ENCODE measurements around the gene C12orf75. TPM values are rescaled to one million over a fixed set of nuclear protein-coding genes. Genes with fewer than 3 reads are reported as not detected.
"Not testable (repeated sequence)": the region's sequence is repeated elsewhere in the genome, so short reads cannot be mapped to it uniquely, and the experiment has no call there.

The C12orf75 gene
- total and polyA plus RNA-seq, 12 donors = 6.0 to 94.2 (median 10.3) TPM

- Histone ChIP-seq H3K9me3 (replicated peaks in 1 of 3) (peaks cover 0 to 3% (median 0%) of the 10 kb centered on the region in 3 donors), H3K27me3 (no peaks in the 10 kb centered on the region), H3K27ac (no peak overlapping the region), H3K4me3 (no peak overlapping the region), H3K4me1 (replicated peaks in 1 of 2) (peaks cover 0 to 4% of the 10 kb centered on the region in 2 donors), H3K36me3 (replicated peaks in 1 of 2) (no peaks in the 10 kb centered on the region)
- TF ChIP-seq POLR2A (IDR thresholded peaks at IDR 0.05) = no peak
- DNase-seq = no peak
- intact Hi-C loops (cut with DNase I) = no loop called here
- 89 to 93% (median 91%) methylated on average over 7 of the region's 7 CpGs for WGBS, 4 donors
These were observed 5.9 kb downstream of the C12orf75 start for GRCh38 chr12:105336411-105336810.

- Histone ChIP-seq H3K27ac (no peak overlapping the region), H3K36me3 (replicated peaks in 1 of 2) (no peaks in the 10 kb centered on the region), H3K4me1 (replicated peaks in 1 of 2) (no peaks in the 10 kb centered on the region), H3K27me3 (no peaks in the 10 kb centered on the region), H3K4me3 (no peak overlapping the region), H3K9me3 (replicated peaks in 1 of 3) (peaks cover 0 to 3% (median 0%) of the 10 kb centered on the region in 3 donors)
- WGBS, 4 donors = 83 to 95% (median 89%) methylated on average over 3 of the region's 3 CpGs
- intact Hi-C loops (cut with DNase I) = no loop called here
- DNase-seq = no peak
- TF ChIP-seq POLR2A (IDR thresholded peaks at IDR 0.05) (no peak), CTCF (IDR thresholded peaks at IDR 0.05) (no peak)
These were observed 6.9 kb downstream of the C12orf75 start for GRCh38 chr12:105337391-105337790.

- Histone ChIP-seq H3K27ac (no peak overlapping the region), H3K36me3 (replicated peaks in 1 of 2) (no peaks in the 10 kb centered on the region), H3K4me3 (no peak overlapping the region), H3K9me3 (replicated peaks in 1 of 3) (peaks cover 0 to 3% (median 0%) of the 10 kb centered on the region in 3 donors), H3K27me3 (no peaks in the 10 kb centered on the region), H3K4me1 (replicated peaks in 1 of 2) (no peaks in the 10 kb centered on the region)
- DNase-seq = no peak
- 64 to 73% (median 69%) methylated on average over 1 of the region's 1 CpG for WGBS, 4 donors
- TF ChIP-seq CTCF (IDR thresholded peaks at IDR 0.05) (no peak), POLR2A (IDR thresholded peaks at IDR 0.05) (no peak)
- intact Hi-C loops (cut with DNase I) = no loop called here
These were observed 8.5 kb downstream of the C12orf75 start for GRCh38 chr12:105338966-105339365.

GRCh38 chr12:105341010-105341409 is 10.5 kb downstream of the C12orf75 start:
- intact Hi-C loops (cut with DNase I) = no loop called here
- Histone ChIP-seq H3K27me3 (no peaks in the 10 kb centered on the region), H3K27ac (no peak overlapping the region), H3K9me3 (replicated peaks in 1 of 3) (peaks cover 0 to 3% (median 0%) of the 10 kb centered on the region in 3 donors), H3K36me3 (replicated peaks in 1 of 2) (no peaks in the 10 kb centered on the region), H3K4me1 (replicated peaks in 1 of 2) (no peaks in the 10 kb centered on the region), H3K4me3 (no peak overlapping the region)
- WGBS, 4 donors = 91 to 100% (median 96%) methylated on average over 2 of the region's 2 CpGs
- TF ChIP-seq CTCF (IDR thresholded peaks at IDR 0.05) = no peak
- no peak for TF ChIP-seq POLR2A (IDR thresholded peaks at IDR 0.05)
- DNase-seq = no peak

GRCh38 chr12:105341620-105342019 is 11.1 kb downstream of the C12orf75 start:
- DNase-seq; H3K4me1 ChIP-seq (replicated peaks in 1 of 2); H3K36me3 ChIP-seq (replicated peaks in 1 of 2); H3K9me3 ChIP-seq (replicated peaks in 1 of 3); H3K27me3 ChIP-seq; H3K4me3 ChIP-seq; H3K27ac ChIP-seq; intact Hi-C loops (cut with DNase I): not testable (repeated sequence)
- WGBS, 4 donors = 67 to 100% (median 91%) methylated on average over 1 of the region's 1 CpG

All from adrenal gland (tissue), 12 donors.